ENCODE measurements around the gene TPSAB1. TPM values are rescaled to one million over a fixed set of nuclear protein-coding genes. Genes with fewer than 3 reads are reported as not detected.
"Not testable (repeated sequence)": the region's sequence is repeated elsewhere in the genome, so short reads cannot be mapped to it uniquely, and the experiment has no call there.

Gene TPSAB1
- total RNA-seq, 1 donor from 2014 or later = not detected

- H3K27ac Mint-ChIP-seq; DNase-seq (ENCODE audit: low spot score); H3K27me3 Mint-ChIP-seq (ENCODE audit: insufficient read depth); H3K4me1 Mint-ChIP-seq (ENCODE audit: low read depth); H3K36me3 Mint-ChIP-seq (ENCODE audit: low read depth); H3K9me3 Mint-ChIP-seq; H3K4me3 Mint-ChIP-seq; intact Hi-C loops (cut with micrococcal nuclease): not testable (repeated sequence)
These were observed 14.3 kb downstream of the TPSAB1 start for GRCh38 chr16:1254821-1255220.

GRCh38 chr16:1255276-1256122 lies 15.0 kb downstream of the TPSAB1 start, which contains the start of gene TPSD1:
TSS of gene TPSD1 (plus strand) at chr16:1256069. CDS start at chr16:1256281, 212 bp downstream.
- H3K4me3 Mint-ChIP-seq; intact Hi-C loops (cut with micrococcal nuclease); H3K4me1 Mint-ChIP-seq (ENCODE audit: low read depth); H3K27ac Mint-ChIP-seq; H3K9me3 Mint-ChIP-seq; H3K27me3 Mint-ChIP-seq (ENCODE audit: insufficient read depth); DNase-seq (ENCODE audit: low spot score); H3K36me3 Mint-ChIP-seq (ENCODE audit: low read depth): not testable (repeated sequence)

GRCh38 chr16:1256296-1256873 lies 15.9 kb downstream of the TPSAB1 start:
- H3K27ac Mint-ChIP-seq; H3K9me3 Mint-ChIP-seq; H3K36me3 Mint-ChIP-seq (ENCODE audit: low read depth); H3K27me3 Mint-ChIP-seq (ENCODE audit: insufficient read depth); intact Hi-C loops (cut with micrococcal nuclease); H3K4me3 Mint-ChIP-seq; DNase-seq (ENCODE audit: low spot score); H3K4me1 Mint-ChIP-seq (ENCODE audit: low read depth): not testable (repeated sequence)

- no peak for DNase-seq (ENCODE audit: low spot score)
- Mint-ChIP-seq H3K9me3 (no peaks in the 10 kb centered on the region), H3K36me3 (ENCODE audit: low read depth) (no peaks in the 10 kb centered on the region), H3K4me3 (no peak overlapping the region), H3K4me1 (ENCODE audit: low read depth) (no peaks in the 10 kb centered on the region), H3K27ac (no peak overlapping the region), H3K27me3 (ENCODE audit: insufficient read depth) (peaks cover 9% of the 10 kb centered on the region)
- intact Hi-C loops (cut with micrococcal nuclease) = no loop called here
These were observed 16.4 kb downstream of the TPSAB1 start for GRCh38 chr16:1256874-1257322.

GRCh38 chr16:1257561-1258224 lies 17.2 kb downstream of the TPSAB1 start:
- Mint-ChIP-seq H3K4me3 (no peak overlapping the region), H3K9me3 (no peaks in the 10 kb centered on the region), H3K36me3 (ENCODE audit: low read depth) (no peaks in the 10 kb centered on the region), H3K4me1 (ENCODE audit: low read depth) (no peaks in the 10 kb centered on the region), H3K27me3 (ENCODE audit: insufficient read depth) (peaks cover 11% of the 10 kb centered on the region), H3K27ac (no peak overlapping the region)
- intact Hi-C loops (cut with micrococcal nuclease) = no loop called here
- DNase-seq (ENCODE audit: low spot score) = no peak

- Mint-ChIP-seq H3K4me3 (no peak overlapping the region), H3K27ac (no peak overlapping the region), H3K4me1 (ENCODE audit: low read depth) (no peaks in the 10 kb centered on the region), H3K27me3 (ENCODE audit: insufficient read depth) (peaks cover 11% of the 10 kb centered on the region), H3K36me3 (ENCODE audit: low read depth) (no peaks in the 10 kb centered on the region), H3K9me3 (no peaks in the 10 kb centered on the region)
- intact Hi-C loops (cut with micrococcal nuclease) = no loop called here
- no peak for DNase-seq (ENCODE audit: low spot score)
These were observed 17.7 kb downstream of the TPSAB1 start for GRCh38 chr16:1258225-1258600.

GRCh38 chr16:1258906-1259759 lies 18.6 kb downstream of the TPSAB1 start:
- peaks cover 11% of the 10 kb centered on the region for H3K27me3 Mint-ChIP-seq (ENCODE audit: insufficient read depth)
- no peak for DNase-seq (ENCODE audit: low spot score)

GRCh38 chr16:1259760-1260068 lies 19.2 kb downstream of the TPSAB1 start:
- no peaks in the 10 kb centered on the region for H3K4me1 Mint-ChIP-seq (ENCODE audit: low read depth)
- DNase-seq (ENCODE audit: low spot score) = no peak
- no peak overlapping the region for H3K27ac Mint-ChIP-seq
- peaks cover 11% of the 10 kb centered on the region for H3K27me3 Mint-ChIP-seq (ENCODE audit: insufficient read depth)
- H3K9me3 Mint-ChIP-seq = peaks cover 6% of the 10 kb centered on the region
- no peaks in the 10 kb centered on the region for H3K36me3 Mint-ChIP-seq (ENCODE audit: low read depth)
- intact Hi-C loops (cut with micrococcal nuclease) = no loop called here
- H3K4me3 Mint-ChIP-seq = no peak overlapping the region

More at GRCh38 chr16:1258906-1259759, 18.6 kb downstream of the TPSAB1 start:
- no peak overlapping the region for H3K27ac Mint-ChIP-seq
- intact Hi-C loops (cut with micrococcal nuclease) = no loop called here
- H3K4me3 Mint-ChIP-seq = peak overlapping the region; percentile 56
- no peaks in the 10 kb centered on the region for H3K4me1 Mint-ChIP-seq (ENCODE audit: low read depth)
- H3K9me3 Mint-ChIP-seq = peaks cover under 1% of the 10 kb centered on the region
- H3K36me3 Mint-ChIP-seq (ENCODE audit: low read depth) = no peaks in the 10 kb centered on the region

- Mint-ChIP-seq H3K27ac (no peak overlapping the region), H3K36me3 (ENCODE audit: low read depth) (no peaks in the 10 kb centered on the region), H3K4me1 (ENCODE audit: low read depth) (no peaks in the 10 kb centered on the region), H3K27me3 (ENCODE audit: insufficient read depth) (peaks cover 11% of the 10 kb centered on the region), H3K4me3 (no peak overlapping the region), H3K9me3 (peaks cover 10% of the 10 kb centered on the region)
- DNase-seq (ENCODE audit: low spot score) = no peak
- intact Hi-C loops (cut with micrococcal nuclease) = no loop called here
These were observed 19.7 kb downstream of the TPSAB1 start for GRCh38 chr16:1260101-1260680.

GRCh38 chr16:1261131-1261892 lies 20.8 kb downstream of the TPSAB1 start:
- Mint-ChIP-seq H3K4me1 (ENCODE audit: low read depth) (no peaks in the 10 kb centered on the region), H3K27me3 (ENCODE audit: insufficient read depth) (peaks cover 11% of the 10 kb centered on the region), H3K9me3 (peaks cover 10% of the 10 kb centered on the region), H3K4me3 (no peak overlapping the region), H3K27ac (no peak overlapping the region), H3K36me3 (ENCODE audit: low read depth) (no peaks in the 10 kb centered on the region)
- no peak for DNase-seq (ENCODE audit: low spot score)
- intact Hi-C loops (cut with micrococcal nuclease) = no loop called here

GRCh38 chr16:1262210-1262845 lies 21.8 kb downstream of the TPSAB1 start:
- Mint-ChIP-seq H3K4me1 (ENCODE audit: low read depth) (no peaks in the 10 kb centered on the region), H3K36me3 (ENCODE audit: low read depth) (no peaks in the 10 kb centered on the region), H3K4me3 (no peak overlapping the region), H3K27me3 (ENCODE audit: insufficient read depth) (peaks cover 11% of the 10 kb centered on the region), H3K27ac (no peak overlapping the region), H3K9me3 (peaks cover 10% of the 10 kb centered on the region)
- DNase-seq (ENCODE audit: low spot score) = no peak
- intact Hi-C loops (cut with micrococcal nuclease) = no loop called here
